AG04450 (cell line): Measurements from ENCODE around the gene ABTB2. TPM values are rescaled to one million over a fixed set of nuclear protein-coding genes. Genes with fewer than 3 reads are reported as not detected.

Source experiments
- CTCF ChIA-PET: fragments of 300-600, 350-600 bp; formaldehyde crosslinking; extraction: SDS; loops from one replicate; lab custom pipeline; 2022; ENCODE audit warnings: antibody characterized with exemption, inconsistent platforms; lab: Charles Lee
- POLR2A ChIA-PET: fragments of 350-600 bp; formaldehyde crosslinking; extraction: SDS; loops from one replicate; lab custom pipeline; 2021; ENCODE audit warnings: antibody characterized with exemption, inconsistent platforms; lab: Yijun Ruan, JAX
- DNase-seq: peaks from one replicate; pipeline ENCODE4 v3.0.0-alpha.2; 2011; ENCODE audit warnings: low read depth, low spot score
- H3K27ac ChIP-seq: one replicate; pipeline ENCODE4 v1.5.1; 2012; ENCODE audit warnings: low read depth, low read length, control low read depth
- H3K27me3 ChIP-seq: one replicate; pipeline ENCODE4 v1.6.0; 2012; ENCODE audit warnings: low read length; ENCODE audit not compliant: control insufficient read depth, insufficient read depth
- H3K4me3 ChIP-seq: 2 replicates; pipeline ENCODE4 v1.5.1; 2011; ENCODE audit warnings: mild to moderate bottlenecking, low read depth, low read length, control low read depth
- H3K9me3 ChIP-seq: 2 replicates; pipeline ENCODE4 v1.5.1; 2012; ENCODE audit warnings: low read length; ENCODE audit not compliant: control insufficient read depth, insufficient read depth
- polyA plus RNA-seq: library from polyadenylated mRNA; depleted of rRNA; stranded (reverse); fragments of >200 nt; gene quantifications from 2 replicates; pipeline ENCODE4 v1.2.3, GENCODE V29; 2011
- TF ChIP-seq, protein P1 (sequence below): IDR thresholded peaks from 2 replicates; pipeline ENCODE4 v1.5.1; 2011; ENCODE audit warnings: low read depth, low read length, control low read depth, inconsistent platforms

The ABTB2 gene
- polyA plus RNA-seq, 1 experiment = 0.43 TPM

DNA sequence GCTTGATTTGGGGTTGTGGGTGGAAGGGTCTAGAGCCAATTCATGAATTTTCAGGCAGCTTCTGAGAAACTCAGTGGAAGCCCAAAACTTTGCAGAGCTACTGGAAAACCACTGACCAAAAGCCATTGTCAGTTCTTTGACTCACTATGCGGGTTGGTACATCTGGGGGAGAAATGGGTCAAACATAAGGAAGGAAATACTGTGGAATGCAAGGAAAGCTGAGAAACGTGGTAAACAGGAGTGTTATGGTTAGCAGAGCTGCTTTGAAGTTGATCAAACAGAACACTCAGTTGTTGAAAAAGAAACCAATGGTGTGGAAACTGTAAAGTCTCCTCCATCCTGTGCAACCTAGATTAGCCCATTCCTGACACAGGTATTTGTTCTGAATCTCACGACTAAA, 6.3 kb upstream of the ABTB2 start:
- ChIA-PET POLR2A (no interaction called here), CTCF (interaction anchor here (0.9 to 4.5 kb wide), 3 partner anchors 128 to 367 kb away, joined by 3 to 61 read pairs (median 7); no protein-coding TSS in a partner anchor)
- Histone ChIP-seq H3K27me3 (peaks cover 12% of the 10 kb centered on the region), H3K27ac (no peak overlapping the region), H3K9me3 (no peaks in the 10 kb centered on the region), H3K4me3 (no peak overlapping the region)
- DNase-seq = no peak
- TF ChIP-seq, protein P1, sequence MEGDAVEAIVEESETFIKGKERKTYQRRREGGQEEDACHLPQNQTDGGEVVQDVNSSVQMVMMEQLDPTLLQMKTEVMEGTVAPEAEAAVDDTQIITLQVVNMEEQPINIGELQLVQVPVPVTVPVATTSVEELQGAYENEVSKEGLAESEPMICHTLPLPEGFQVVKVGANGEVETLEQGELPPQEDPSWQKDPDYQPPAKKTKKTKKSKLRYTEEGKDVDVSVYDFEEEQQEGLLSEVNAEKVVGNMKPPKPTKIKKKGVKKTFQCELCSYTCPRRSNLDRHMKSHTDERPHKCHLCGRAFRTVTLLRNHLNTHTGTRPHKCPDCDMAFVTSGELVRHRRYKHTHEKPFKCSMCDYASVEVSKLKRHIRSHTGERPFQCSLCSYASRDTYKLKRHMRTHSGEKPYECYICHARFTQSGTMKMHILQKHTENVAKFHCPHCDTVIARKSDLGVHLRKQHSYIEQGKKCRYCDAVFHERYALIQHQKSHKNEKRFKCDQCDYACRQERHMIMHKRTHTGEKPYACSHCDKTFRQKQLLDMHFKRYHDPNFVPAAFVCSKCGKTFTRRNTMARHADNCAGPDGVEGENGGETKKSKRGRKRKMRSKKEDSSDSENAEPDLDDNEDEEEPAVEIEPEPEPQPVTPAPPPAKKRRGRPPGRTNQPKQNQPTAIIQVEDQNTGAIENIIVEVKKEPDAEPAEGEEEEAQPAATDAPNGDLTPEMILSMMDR = no peak

DNA sequence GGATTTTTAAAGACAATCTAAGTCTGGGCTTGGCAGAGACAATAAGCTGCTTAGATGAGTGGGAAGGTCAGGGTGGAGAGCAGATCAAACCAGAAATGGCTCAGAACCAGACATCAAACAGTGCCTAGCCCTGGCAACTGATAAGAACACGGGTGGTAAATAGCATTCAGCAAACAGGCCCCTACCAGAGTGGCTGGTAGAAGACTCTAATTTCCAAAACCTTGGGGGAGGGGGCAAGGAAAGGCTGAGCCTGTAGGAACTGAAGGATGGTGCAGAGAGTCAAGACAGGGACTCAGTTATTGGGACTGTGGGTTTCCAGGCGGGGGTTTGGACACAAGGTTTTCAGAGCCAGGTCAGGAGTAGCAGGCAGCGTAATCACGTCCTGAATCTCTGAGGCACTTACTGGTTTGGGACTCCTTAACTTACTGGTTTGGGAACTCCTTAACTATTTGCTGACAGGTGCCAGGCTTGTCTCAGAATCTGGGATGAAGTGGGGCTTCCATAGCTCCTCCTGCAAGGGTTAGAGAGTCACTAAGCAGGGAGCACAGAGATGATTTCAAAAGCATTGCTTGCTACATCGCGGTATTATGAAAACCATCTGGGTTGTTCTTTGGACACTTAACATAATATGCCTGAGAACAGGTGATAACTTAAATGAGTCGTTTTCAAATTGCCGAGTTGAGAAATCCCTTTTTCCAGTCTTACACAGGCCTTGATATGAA, 5.7 kb upstream of the ABTB2 start:
- ChIA-PET POLR2A (no interaction called here), CTCF (interaction anchor here (0.6 to 4.5 kb wide), 4 partner anchors 129 to 367 kb away, joined by 3 to 61 read pairs (median 8); no protein-coding TSS in a partner anchor)
- peaks cover 12% of the 10 kb centered on the region for H3K27me3 ChIP-seq
- no peak overlapping the region for H3K4me3 ChIP-seq
- TF ChIP-seq, protein P1 = no peak
- no peak for DNase-seq
- H3K9me3 ChIP-seq = no peaks in the 10 kb centered on the region; the same call in 1 of the 2 replicates
- H3K27ac ChIP-seq = no peak overlapping the region

DNA sequence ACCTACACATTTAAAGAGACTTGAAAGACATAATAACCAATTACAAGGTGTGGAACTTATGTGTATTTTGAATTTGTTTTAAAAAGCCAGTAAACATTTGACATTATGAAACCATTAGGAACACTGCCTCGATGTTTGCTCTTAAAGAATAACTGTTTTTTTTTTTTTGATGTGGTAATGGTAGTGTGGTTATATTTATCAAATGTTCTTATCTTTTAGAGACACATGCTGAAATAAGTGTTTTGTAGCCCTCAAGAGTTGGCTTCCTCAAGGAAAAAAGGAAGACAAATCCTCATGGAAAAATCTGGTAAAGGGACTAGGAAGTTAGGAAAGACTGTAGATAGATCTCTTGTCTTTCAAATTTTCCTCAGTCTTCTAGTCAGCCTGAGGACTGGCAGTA, 2.2 kb upstream of the ABTB2 start:
- Histone ChIP-seq H3K27ac (no peak overlapping the region), H3K9me3 (no peaks in the 10 kb centered on the region; the same call in 1 of the 2 replicates), H3K4me3 (no peak overlapping the region), H3K27me3 (peaks cover 25% of the 10 kb centered on the region)
- ChIA-PET CTCF (interaction anchor here (1.5 to 4.5 kb wide), 2 partner anchors 186 to 189 kb away, joined by 4 to 61 read pairs; no protein-coding TSS in a partner anchor), POLR2A (no interaction called here)
- TF ChIP-seq, protein P1 = no peak
- DNase-seq = no peak

DNA sequence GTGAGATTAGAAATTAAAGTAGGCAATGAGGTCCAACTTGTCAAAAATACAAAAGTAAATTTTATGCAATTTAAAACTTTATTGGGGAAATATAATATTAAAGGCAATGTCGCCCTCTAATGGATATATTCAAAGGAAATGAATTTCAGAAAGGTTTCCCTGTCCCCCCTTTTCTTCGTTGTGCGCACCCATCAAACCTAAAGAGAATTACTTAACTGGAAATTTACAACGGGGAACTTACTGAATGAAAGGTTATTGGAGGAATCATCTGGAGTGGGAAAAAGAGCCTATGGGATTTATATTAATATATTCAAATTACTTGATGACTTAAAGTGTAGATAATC, 1.7 kb upstream of the ABTB2 start:
- Histone ChIP-seq H3K27ac (no peak overlapping the region), H3K9me3 (no peaks in the 10 kb centered on the region; the same call in 1 of the 2 replicates), H3K4me3 (peak overlapping the region; percentile 58; the same call in 1 of the 2 replicates), H3K27me3 (peaks cover 25% of the 10 kb centered on the region)
- CTCF ChIA-PET = no interaction called here
- TF ChIP-seq, protein P1 = no peak
- POLR2A ChIA-PET = no interaction called here
- DNase-seq = no peak
